ENCODE measurements around the gene ZSCAN29. TPM values are rescaled to one million over a fixed set of nuclear protein-coding genes. Genes with fewer than 3 reads are reported as not detected.
A peak's percentile ranks its signal among the peaks of the same experiment; 100 is the strongest.

ZSCAN29 gene
- total and polyA plus RNA-seq, 2 of the 13 experiments (the other 11 are each of a cell fraction or from before 2014, with no cell fraction given), result 8.3 to 27.4 TPM

DNA sequence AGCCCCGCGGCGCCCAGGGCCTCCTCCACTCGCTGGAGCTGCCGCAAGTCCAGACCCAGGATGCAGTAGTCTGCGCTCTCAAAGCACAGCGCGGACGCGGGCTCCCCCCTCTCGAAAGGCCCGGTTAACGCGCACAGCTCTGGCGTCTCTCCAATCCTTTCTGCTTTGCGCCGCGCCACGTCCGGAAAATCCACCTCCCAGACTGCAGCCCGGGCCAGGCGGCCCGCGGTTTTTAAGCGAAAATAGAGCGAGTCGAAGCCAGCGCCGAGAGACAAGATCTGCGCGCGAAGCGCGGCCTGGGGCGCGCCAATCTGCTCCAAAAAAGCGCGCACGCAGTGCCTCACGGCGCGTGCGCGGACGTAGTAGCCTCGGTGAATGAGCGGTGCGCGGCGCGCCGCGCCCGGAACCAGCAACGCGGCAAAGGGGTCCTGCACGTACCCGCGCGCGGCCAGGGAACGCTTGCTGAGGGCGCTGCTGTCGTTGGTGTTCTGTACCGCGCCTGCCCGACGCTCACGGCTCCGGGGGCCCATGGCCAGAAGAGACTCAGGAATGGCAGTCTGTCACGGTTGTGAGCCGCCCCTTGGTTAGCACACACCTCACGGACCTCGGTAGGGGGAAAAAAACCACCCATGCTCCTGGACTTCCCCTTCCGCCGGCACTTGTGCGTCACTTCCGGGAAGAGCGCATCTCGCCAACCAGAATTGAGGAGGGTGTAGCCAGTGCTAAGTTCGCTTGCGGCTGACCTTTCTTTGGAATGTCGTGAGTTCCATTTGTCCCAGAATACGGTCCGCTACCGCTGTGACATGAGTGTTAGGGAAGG is 40.7 kb downstream of the ZSCAN29 start, which contains the start of gene LCMT2 (continued):
- TF ChIP-seq, protein P1, sequence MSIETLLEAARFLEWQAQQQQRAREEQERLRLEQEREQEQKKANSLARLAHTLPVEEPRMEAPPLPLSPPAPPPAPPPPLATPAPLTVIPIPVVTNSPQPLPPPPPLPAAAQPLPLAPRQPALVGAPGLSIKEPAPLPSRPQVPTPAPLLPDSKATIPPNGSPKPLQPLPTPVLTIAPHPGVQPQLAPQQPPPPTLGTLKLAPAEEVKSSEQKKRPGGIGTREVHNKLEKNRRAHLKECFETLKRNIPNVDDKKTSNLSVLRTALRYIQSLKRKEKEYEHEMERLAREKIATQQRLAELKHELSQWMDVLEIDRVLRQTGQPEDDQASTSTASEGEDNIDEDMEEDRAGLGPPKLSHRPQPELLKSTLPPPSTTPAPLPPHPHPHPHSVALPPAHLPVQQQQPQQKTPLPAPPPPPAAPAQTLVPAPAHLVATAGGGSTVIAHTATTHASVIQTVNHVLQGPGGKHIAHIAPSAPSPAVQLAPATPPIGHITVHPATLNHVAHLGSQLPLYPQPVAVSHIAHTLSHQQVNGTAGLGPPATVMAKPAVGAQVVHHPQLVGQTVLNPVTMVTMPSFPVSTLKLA (IDR thresholded peaks at IDR 0.05), result no peak; the same call in 1 of the 2 replicates
- peak; percentile 82; the same call in 1 of the 2 replicates for TF ChIP-seq ZNF567 (CRISPR knock-in tag; IDR thresholded peaks at IDR 0.05; ENCODE audit: borderline replicate concordance)
- no peak; the same call in 1 of the 2 replicates for TF ChIP-seq NFKB2 (CRISPR knock-in tag; IDR thresholded peaks at IDR 0.05; ENCODE audit: borderline replicate concordance)
- no peak for TF ChIP-seq GTF2F1 (IDR thresholded peaks at IDR 0.05; ENCODE audit: low read length)
- no peak for TF ChIP-seq RCOR2 (CRISPR knock-in tag; IDR thresholded peaks at IDR 0.05)
- peak; percentile 93 for TF ChIP-seq KMT2B (CRISPR knock-in tag; IDR thresholded peaks at IDR 0.05)
- no peak for TF ChIP-seq SP4 (CRISPR knock-in tag; IDR thresholded peaks at IDR 0.05)
- TF ChIP-seq, protein P2, sequence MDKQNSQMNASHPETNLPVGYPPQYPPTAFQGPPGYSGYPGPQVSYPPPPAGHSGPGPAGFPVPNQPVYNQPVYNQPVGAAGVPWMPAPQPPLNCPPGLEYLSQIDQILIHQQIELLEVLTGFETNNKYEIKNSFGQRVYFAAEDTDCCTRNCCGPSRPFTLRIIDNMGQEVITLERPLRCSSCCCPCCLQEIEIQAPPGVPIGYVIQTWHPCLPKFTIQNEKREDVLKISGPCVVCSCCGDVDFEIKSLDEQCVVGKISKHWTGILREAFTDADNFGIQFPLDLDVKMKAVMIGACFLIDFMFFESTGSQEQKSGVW (CRISPR knock-in tag; IDR thresholded peaks at IDR 0.05; ENCODE audit: borderline replicate concordance), result peak; percentile 75; the same call in 1 of the 2 replicates
- no peak for TF ChIP-seq ZFP36L1 (CRISPR knock-in tag; IDR thresholded peaks at IDR 0.05)
- 0 out of 2 replicates have a peak, but pooled peaks have one; percentile 60 for TF ChIP-seq EED (CRISPR knock-in tag; IDR thresholded peaks at IDR 0.05)
- no peak for TF ChIP-seq ZNF564 (CRISPR knock-in tag; IDR thresholded peaks at IDR 0.05)
- TF ChIP-seq, protein P3, sequence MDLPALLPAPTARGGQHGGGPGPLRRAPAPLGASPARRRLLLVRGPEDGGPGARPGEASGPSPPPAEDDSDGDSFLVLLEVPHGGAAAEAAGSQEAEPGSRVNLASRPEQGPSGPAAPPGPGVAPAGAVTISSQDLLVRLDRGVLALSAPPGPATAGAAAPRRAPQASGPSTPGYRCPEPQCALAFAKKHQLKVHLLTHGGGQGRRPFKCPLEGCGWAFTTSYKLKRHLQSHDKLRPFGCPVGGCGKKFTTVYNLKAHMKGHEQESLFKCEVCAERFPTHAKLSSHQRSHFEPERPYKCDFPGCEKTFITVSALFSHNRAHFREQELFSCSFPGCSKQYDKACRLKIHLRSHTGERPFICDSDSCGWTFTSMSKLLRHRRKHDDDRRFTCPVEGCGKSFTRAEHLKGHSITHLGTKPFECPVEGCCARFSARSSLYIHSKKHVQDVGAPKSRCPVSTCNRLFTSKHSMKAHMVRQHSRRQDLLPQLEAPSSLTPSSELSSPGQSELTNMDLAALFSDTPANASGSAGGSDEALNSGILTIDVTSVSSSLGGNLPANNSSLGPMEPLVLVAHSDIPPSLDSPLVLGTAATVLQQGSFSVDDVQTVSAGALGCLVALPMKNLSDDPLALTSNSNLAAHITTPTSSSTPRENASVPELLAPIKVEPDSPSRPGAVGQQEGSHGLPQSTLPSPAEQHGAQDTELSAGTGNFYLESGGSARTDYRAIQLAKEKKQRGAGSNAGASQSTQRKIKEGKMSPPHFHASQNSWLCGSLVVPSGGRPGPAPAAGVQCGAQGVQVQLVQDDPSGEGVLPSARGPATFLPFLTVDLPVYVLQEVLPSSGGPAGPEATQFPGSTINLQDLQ (CRISPR knock-in tag; IDR thresholded peaks at IDR 0.05), result 0 out of 2 replicates have a peak, but pooled peaks have one; percentile 19
- no peak for TF ChIP-seq MBNL3 (CRISPR knock-in tag; conservative IDR thresholded peaks at IDR 0.05)
- no peak for TF ChIP-seq ZBTB8A (CRISPR knock-in tag; IDR thresholded peaks at IDR 0.05; ENCODE audit: borderline replicate concordance, low read depth)
- TF ChIP-seq PTBP1 (IDR thresholded peaks at IDR 0.05; ENCODE audit: low read depth, low read length, poor library complexity, severe bottlenecking), result no peak
- no peak for TF ChIP-seq POLR2AphosphoS2 (IDR thresholded peaks at IDR 0.05; ENCODE audit: low read depth, low read length)
- TF ChIP-seq, protein P4, sequence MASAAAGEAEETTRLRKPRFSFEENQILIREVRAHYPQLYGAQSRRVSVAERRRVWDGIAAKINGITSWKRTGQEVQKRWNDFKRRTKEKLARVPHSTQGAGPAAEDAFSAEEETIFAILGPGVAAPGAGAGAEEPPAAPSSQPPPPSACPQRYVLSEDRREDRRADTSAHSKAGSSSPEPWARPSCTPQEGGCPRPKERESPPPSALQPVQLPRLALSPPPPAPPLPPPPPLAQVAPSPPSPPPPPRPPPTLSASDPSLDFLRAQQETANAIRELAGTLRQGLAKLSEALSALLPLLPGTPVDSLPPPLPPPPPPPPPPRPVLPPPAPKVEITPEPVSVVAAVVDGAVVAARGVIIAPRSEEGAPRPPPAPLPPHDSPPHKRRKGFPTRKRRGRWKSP (CRISPR knock-in tag; IDR thresholded peaks at IDR 0.05), result peak; percentile 99
- peak; percentile 92 for TF ChIP-seq HES4 (CRISPR knock-in tag; IDR thresholded peaks at IDR 0.05; ENCODE audit: borderline replicate concordance)
- peak; percentile 35; the same call in 1 of the 2 replicates for TF ChIP-seq FOXA3 (CRISPR knock-in tag; IDR thresholded peaks at IDR 0.05)
- TF ChIP-seq, protein P5, sequence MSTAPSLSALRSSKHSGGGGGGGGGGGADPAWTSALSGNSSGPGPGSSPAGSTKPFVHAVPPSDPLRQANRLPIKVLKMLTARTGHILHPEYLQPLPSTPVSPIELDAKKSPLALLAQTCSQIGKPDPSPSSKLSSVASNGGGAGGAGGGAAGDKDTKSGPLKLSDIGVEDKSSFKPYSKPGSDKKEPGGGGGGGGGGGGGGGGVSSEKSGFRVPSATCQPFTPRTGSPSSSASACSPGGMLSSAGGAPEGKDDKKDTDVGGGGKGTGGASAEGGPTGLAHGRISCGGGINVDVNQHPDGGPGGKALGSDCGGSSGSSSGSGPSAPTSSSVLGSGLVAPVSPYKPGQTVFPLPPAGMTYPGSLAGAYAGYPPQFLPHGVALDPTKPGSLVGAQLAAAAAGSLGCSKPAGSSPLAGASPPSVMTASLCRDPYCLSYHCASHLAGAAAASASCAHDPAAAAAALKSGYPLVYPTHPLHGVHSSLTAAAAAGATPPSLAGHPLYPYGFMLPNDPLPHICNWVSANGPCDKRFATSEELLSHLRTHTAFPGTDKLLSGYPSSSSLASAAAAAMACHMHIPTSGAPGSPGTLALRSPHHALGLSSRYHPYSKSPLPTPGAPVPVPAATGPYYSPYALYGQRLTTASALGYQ (CRISPR knock-in tag; IDR thresholded peaks at IDR 0.05), result peak; percentile 16; the same call in 1 of the 2 replicates
- TF ChIP-seq ZNF350 (CRISPR knock-in tag; IDR thresholded peaks at IDR 0.05; ENCODE audit: borderline replicate concordance, low read depth), result peak; percentile 72; the same call in 1 of the 2 replicates

All from HepG2 (cell line).